Suprapubic skin (tissue), 3 donors: Measurements from ENCODE around the gene MRPL10.
"Not testable (repeated sequence)": the region's sequence is repeated elsewhere in the genome, so short reads cannot be mapped to it uniquely, and the experiment has no call there.

Experiments used
- POLR2AphosphoS5 ChIP-seq, 3 donors: sonication (generic); formaldehyde crosslinking; IDR thresholded peaks; one replicate each; pipeline ENCODE4 v1.6.1; 2017; ENCODE audit warnings: antibody characterized with exemption in 3 of 3
- TF ChIP-seq, protein P1 (sequence below), 2 donors: fragments of 200-600 bp in 1 of 2; fragments of 450-650 bp in 1 of 2; sonication (generic) in 1 of 2; IDR thresholded peaks; one replicate each; pipeline ENCODE4 v1.5.1; 2016 to 2019; ENCODE audit warnings: antibody characterized with exemption in 2 of 2, mild to moderate bottlenecking in 1 of 2, moderate library complexity in 1 of 2

DNA sequence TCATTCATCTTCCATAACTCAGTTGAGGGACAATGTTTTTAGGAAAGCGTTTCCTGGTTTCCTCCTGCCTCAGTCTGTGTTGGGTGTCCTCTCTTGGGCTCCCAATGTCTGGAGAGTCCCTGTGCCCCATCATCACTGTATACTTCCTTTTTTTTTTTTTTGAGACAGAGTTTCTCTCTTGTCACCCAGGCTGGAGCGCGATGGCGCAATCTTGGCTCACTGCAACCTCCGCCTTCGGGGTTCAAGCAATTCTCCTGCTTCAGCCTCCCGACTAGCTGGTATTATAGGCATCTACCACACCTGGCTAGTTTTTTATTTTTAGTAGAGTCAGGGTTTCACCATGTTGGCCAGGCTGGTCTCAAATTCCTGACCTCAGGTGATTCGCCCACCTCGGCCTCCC, 57.7 kb downstream of the MRPL10 start:
- TF ChIP-seq, protein P1, sequence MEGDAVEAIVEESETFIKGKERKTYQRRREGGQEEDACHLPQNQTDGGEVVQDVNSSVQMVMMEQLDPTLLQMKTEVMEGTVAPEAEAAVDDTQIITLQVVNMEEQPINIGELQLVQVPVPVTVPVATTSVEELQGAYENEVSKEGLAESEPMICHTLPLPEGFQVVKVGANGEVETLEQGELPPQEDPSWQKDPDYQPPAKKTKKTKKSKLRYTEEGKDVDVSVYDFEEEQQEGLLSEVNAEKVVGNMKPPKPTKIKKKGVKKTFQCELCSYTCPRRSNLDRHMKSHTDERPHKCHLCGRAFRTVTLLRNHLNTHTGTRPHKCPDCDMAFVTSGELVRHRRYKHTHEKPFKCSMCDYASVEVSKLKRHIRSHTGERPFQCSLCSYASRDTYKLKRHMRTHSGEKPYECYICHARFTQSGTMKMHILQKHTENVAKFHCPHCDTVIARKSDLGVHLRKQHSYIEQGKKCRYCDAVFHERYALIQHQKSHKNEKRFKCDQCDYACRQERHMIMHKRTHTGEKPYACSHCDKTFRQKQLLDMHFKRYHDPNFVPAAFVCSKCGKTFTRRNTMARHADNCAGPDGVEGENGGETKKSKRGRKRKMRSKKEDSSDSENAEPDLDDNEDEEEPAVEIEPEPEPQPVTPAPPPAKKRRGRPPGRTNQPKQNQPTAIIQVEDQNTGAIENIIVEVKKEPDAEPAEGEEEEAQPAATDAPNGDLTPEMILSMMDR (IDR thresholded peaks at IDR 0.05) = not testable (repeated sequence)
- not testable (repeated sequence) for TF ChIP-seq POLR2AphosphoS5 (IDR thresholded peaks at IDR 0.05)
